ENCODE results near the gene SLC35A3. TPM values are rescaled to one million over a fixed set of nuclear protein-coding genes. Genes with fewer than 3 reads are reported as not detected.

Gene SLC35A3
- total RNA-seq, 1 experiment from 2014 or later: 16.9 TPM

GRCh38 chr1:100010804-100011203, 41.0 kb downstream of the SLC35A3 start:
- no peak for TF ChIP-seq CTCF (IDR thresholded peaks at IDR 0.05; ENCODE audit: insufficient read depth in 1 of 2, low read depth in 1 of 2, low read length in 1 of 2, severe bottlenecking in 1 of 2, unreplicated experiment in 1 of 2)
- Histone ChIP-seq H3K9me3 (no peaks in the 10 kb centered on the region), H3K4me1 (no peaks in the 10 kb centered on the region), H3K27me3 (replicated peaks; ENCODE audit: control insufficient read depth, insufficient read depth, low read length) (no peaks in the 10 kb centered on the region), H3K4me3 (ENCODE audit: low read depth, low read length) (no peak overlapping the region), H3K36me3 (ENCODE audit: control insufficient read depth, insufficient read depth, low read length) (no peaks in the 10 kb centered on the region)
- no peak overlapping the region for H3K4me3 Mint-ChIP-seq (ENCODE audit: unreplicated experiment)
- DNase-seq: no peak
- CTCF ChIA-PET: no interaction called here
- H3K36me3 Mint-ChIP-seq (ENCODE audit: insufficient read depth, unreplicated experiment): peaks cover 3% of the 10 kb centered on the region
- H3K27me3 Mint-ChIP-seq (ENCODE audit: insufficient read depth, unreplicated experiment): no peaks in the 10 kb centered on the region
- H3K9me3 Mint-ChIP-seq (ENCODE audit: unreplicated experiment): no peaks in the 10 kb centered on the region
- BruUV-seq (replicated peaks): no TSS peak
- POLR2A ChIA-PET: no interaction called here
- no peaks in the 10 kb centered on the region for H3K4me1 Mint-ChIP-seq (ENCODE audit: low read depth, unreplicated experiment)
- H3K27ac Mint-ChIP-seq (ENCODE audit: unreplicated experiment): no peak overlapping the region
- intact Hi-C loops (cut with micrococcal nuclease; ENCODE audit: unreplicated experiment): no loop called here

- no TSS peak for BruUV-seq (replicated peaks)
- Mint-ChIP-seq H3K27ac (ENCODE audit: unreplicated experiment) (no peak overlapping the region), H3K4me3 (ENCODE audit: unreplicated experiment) (no peak overlapping the region), H3K9me3 (ENCODE audit: unreplicated experiment) (no peaks in the 10 kb centered on the region), H3K4me1 (ENCODE audit: low read depth, unreplicated experiment) (no peaks in the 10 kb centered on the region), H3K27me3 (ENCODE audit: insufficient read depth, unreplicated experiment) (no peaks in the 10 kb centered on the region), H3K36me3 (ENCODE audit: insufficient read depth, unreplicated experiment) (peaks cover 12% of the 10 kb centered on the region)
- ChIA-PET CTCF (no interaction called here), POLR2A (no interaction called here)
- no peaks in the 10 kb centered on the region for H3K4me1 ChIP-seq
- no peak for TF ChIP-seq CTCF (IDR thresholded peaks at IDR 0.05; ENCODE audit: insufficient read depth in 1 of 2, low read depth in 1 of 2, low read length in 1 of 2, severe bottlenecking in 1 of 2, unreplicated experiment in 1 of 2)
- no peaks in the 10 kb centered on the region for H3K27me3 ChIP-seq (replicated peaks; ENCODE audit: control insufficient read depth, insufficient read depth, low read length)
- no peak for DNase-seq
- no peaks in the 10 kb centered on the region for H3K9me3 ChIP-seq
- no peak overlapping the region for H3K4me3 ChIP-seq (ENCODE audit: low read depth, low read length)
- intact Hi-C loops (cut with micrococcal nuclease; ENCODE audit: unreplicated experiment): no loop called here
- H3K36me3 ChIP-seq (ENCODE audit: control insufficient read depth, insufficient read depth, low read length): no peaks in the 10 kb centered on the region
Measured at GRCh38 chr1:100019220-100019619, 49.4 kb downstream of the SLC35A3 start.

GRCh38 chr1:100023482-100023881, 53.7 kb downstream of the SLC35A3 start:
- BruUV-seq (replicated peaks): no TSS peak
- H3K27ac Mint-ChIP-seq (ENCODE audit: unreplicated experiment): no peak overlapping the region
- Histone ChIP-seq H3K4me1 (no peaks in the 10 kb centered on the region), H3K36me3 (ENCODE audit: control insufficient read depth, insufficient read depth, low read length) (no peaks in the 10 kb centered on the region), H3K27me3 (replicated peaks; ENCODE audit: control insufficient read depth, insufficient read depth, low read length) (no peaks in the 10 kb centered on the region), H3K4me3 (ENCODE audit: low read depth, low read length) (no peak overlapping the region), H3K9me3 (no peaks in the 10 kb centered on the region)
- peaks cover 12% of the 10 kb centered on the region for H3K36me3 Mint-ChIP-seq (ENCODE audit: insufficient read depth, unreplicated experiment)
- H3K4me3 Mint-ChIP-seq (ENCODE audit: unreplicated experiment): no peak overlapping the region
- DNase-seq: no peak
- CTCF ChIA-PET: no interaction called here
- H3K27me3 Mint-ChIP-seq (ENCODE audit: insufficient read depth, unreplicated experiment): no peaks in the 10 kb centered on the region
- no peaks in the 10 kb centered on the region for H3K4me1 Mint-ChIP-seq (ENCODE audit: low read depth, unreplicated experiment)
- H3K9me3 Mint-ChIP-seq (ENCODE audit: unreplicated experiment): no peaks in the 10 kb centered on the region
- TF ChIP-seq CTCF (IDR thresholded peaks at IDR 0.05; ENCODE audit: insufficient read depth in 1 of 2, low read depth in 1 of 2, low read length in 1 of 2, severe bottlenecking in 1 of 2, unreplicated experiment in 1 of 2): no peak
- POLR2A ChIA-PET: no interaction called here
- intact Hi-C loops (cut with micrococcal nuclease; ENCODE audit: unreplicated experiment): no loop called here

Measured in Caco-2 (cell line).